ENCODE results near the gene C12orf42.

The C12orf42 gene

GRCh38 chr12:103314786-103315185 lies 181.0 kb downstream of the C12orf42 start:
- TF ChIP-seq POLR2A (IDR thresholded peaks at IDR 0.05; ENCODE audit: low read depth, low read length), result no peak
- FAIRE-seq, result no peak
- DNase-seq (ENCODE audit: insufficient read length, low spot score), result no peak

GRCh38 chr12:103313894-103314293 lies 181.9 kb downstream of the C12orf42 start:
- FAIRE-seq (no peak), DNase-seq (ENCODE audit: insufficient read length, low spot score) (no peak)
- TF ChIP-seq POLR2A (IDR thresholded peaks at IDR 0.05; ENCODE audit: low read depth, low read length), result no peak

- FAIRE-seq, result no peak
- TF ChIP-seq POLR2A (IDR thresholded peaks at IDR 0.05; ENCODE audit: low read depth, low read length), result no peak
These were observed 182.9 kb downstream of the C12orf42 start for GRCh38 chr12:103312742-103313354.

GRCh38 chr12:103310546-103311270 lies 185.1 kb downstream of the C12orf42 start:
- no peak for TF ChIP-seq POLR2A (IDR thresholded peaks at IDR 0.05; ENCODE audit: low read depth, low read length)
- DNase-seq (ENCODE audit: insufficient read length, low spot score), result no peak
- FAIRE-seq, result no peak

More at GRCh38 chr12:103312742-103313354, 182.9 kb downstream of the C12orf42 start:
- DNase-seq (ENCODE audit: insufficient read length, low spot score), result no peak

- no peak for TF ChIP-seq POLR2A (IDR thresholded peaks at IDR 0.05; ENCODE audit: low read depth, low read length)
- DNase-seq (ENCODE audit: insufficient read length, low spot score) (no peak), FAIRE-seq (no peak)
These were observed 187.4 kb downstream of the C12orf42 start for GRCh38 chr12:103308396-103308795.

GRCh38 chr12:103303484-103303883 lies 192.3 kb downstream of the C12orf42 start:
- no peak for FAIRE-seq
- no peak for DNase-seq (ENCODE audit: insufficient read length, low spot score)
- TF ChIP-seq POLR2A (IDR thresholded peaks at IDR 0.05; ENCODE audit: low read depth, low read length), result no peak

- TF ChIP-seq POLR2A (IDR thresholded peaks at IDR 0.05; ENCODE audit: low read depth, low read length), result no peak
- FAIRE-seq (no peak), DNase-seq (ENCODE audit: insufficient read length, low spot score) (no peak)
These were observed 193.9 kb downstream of the C12orf42 start for GRCh38 chr12:103301642-103302591.

GRCh38 chr12:103288016-103288415 lies 207.8 kb downstream of the C12orf42 start:
- no peak for DNase-seq (ENCODE audit: insufficient read length, low spot score)
- TF ChIP-seq POLR2A (IDR thresholded peaks at IDR 0.05; ENCODE audit: low read depth, low read length), result no peak
- no peak for FAIRE-seq

- no peak for DNase-seq (ENCODE audit: insufficient read length, low spot score)
- no peak for TF ChIP-seq POLR2A (IDR thresholded peaks at IDR 0.05; ENCODE audit: low read depth, low read length)
- no peak for FAIRE-seq
These were observed 213.6 kb downstream of the C12orf42 start for GRCh38 chr12:103282124-103282523.

- DNase-seq (ENCODE audit: insufficient read length, low spot score), result no peak
- TF ChIP-seq POLR2A (IDR thresholded peaks at IDR 0.05; ENCODE audit: low read depth, low read length), result no peak
- FAIRE-seq, result no peak
These were observed 216.3 kb downstream of the C12orf42 start for GRCh38 chr12:103279444-103279843.

GRCh38 chr12:103278329-103278728 lies 217.4 kb downstream of the C12orf42 start:
- FAIRE-seq, result no peak
- no peak for DNase-seq (ENCODE audit: insufficient read length, low spot score)
- TF ChIP-seq POLR2A (IDR thresholded peaks at IDR 0.05; ENCODE audit: low read depth, low read length), result no peak

GRCh38 chr12:103273645-103274044 lies 222.1 kb downstream of the C12orf42 start:
- DNase-seq (ENCODE audit: insufficient read length, low spot score) (no peak), FAIRE-seq (no peak)
- TF ChIP-seq POLR2A (IDR thresholded peaks at IDR 0.05; ENCODE audit: low read depth, low read length), result no peak

- no peak for DNase-seq (ENCODE audit: insufficient read length, low spot score)
- FAIRE-seq, result no peak
- TF ChIP-seq POLR2A (IDR thresholded peaks at IDR 0.05; ENCODE audit: low read depth, low read length), result no peak
These were observed 222.8 kb downstream of the C12orf42 start for GRCh38 chr12:103272949-103273348.

- DNase-seq (ENCODE audit: insufficient read length, low spot score), result no peak
- TF ChIP-seq POLR2A (IDR thresholded peaks at IDR 0.05; ENCODE audit: low read depth, low read length), result no peak
- FAIRE-seq, result no peak
These were observed 225.8 kb downstream of the C12orf42 start for GRCh38 chr12:103269946-103270345.

All from H54 (cell line).